NCI-H2171 (cell line): ENCODE results near the gene FKBP14.
A peak's percentile ranks its signal among the peaks of the same experiment; 100 is the strongest.

Experiments
- DNase-seq: peaks from one replicate; lab custom pipeline; 2025; lab: John Stamatoyannopoulos, UW

Gene FKBP14

GRCh38 chr7:30026229-30027064, at the start of gene FKBP14:
FKBP14 (minus strand) TSS chr7:30026702; CDS start chr7:30026508, 194 bp downstream.
- DNase-seq, result peak; percentile 97

GRCh38 chr7:30074422-30075030, 48.0 kb upstream of the FKBP14 start:
- peak; percentile 30 for DNase-seq

- DNase-seq, result no peak
Measured at GRCh38 chr7:30072735-30073134, 46.2 kb upstream of the FKBP14 start.

GRCh38 chr7:30070052-30070451, 43.5 kb upstream of the FKBP14 start:
- no peak for DNase-seq

- DNase-seq, result no peak
Measured at GRCh38 chr7:30069096-30069867, 42.8 kb upstream of the FKBP14 start.

GRCh38 chr7:30068117-30068516, 41.6 kb upstream of the FKBP14 start:
- no peak for DNase-seq

GRCh38 chr7:30066687-30067086, 40.2 kb upstream of the FKBP14 start:
- no peak for DNase-seq

GRCh38 chr7:30065746-30066145, 39.2 kb upstream of the FKBP14 start:
- no peak for DNase-seq

GRCh38 chr7:30062587-30062986, 36.1 kb upstream of the FKBP14 start:
- DNase-seq, result peak; percentile 6

GRCh38 chr7:30061786-30062185, 35.3 kb upstream of the FKBP14 start:
- peak; percentile 5 for DNase-seq

- DNase-seq, result no peak
Measured at GRCh38 chr7:30057741-30058140, 31.2 kb upstream of the FKBP14 start.

- DNase-seq, result no peak
Measured at GRCh38 chr7:30053068-30053467, 26.6 kb upstream of the FKBP14 start.

- no peak for DNase-seq
Measured at GRCh38 chr7:30049173-30049572, 22.7 kb upstream of the FKBP14 start.

GRCh38 chr7:30048582-30048981, 22.1 kb upstream of the FKBP14 start:
- DNase-seq, result no peak

GRCh38 chr7:30047124-30047523, 20.6 kb upstream of the FKBP14 start:
- no peak for DNase-seq

GRCh38 chr7:30046127-30046770, 19.7 kb upstream of the FKBP14 start:
- no peak for DNase-seq

GRCh38 chr7:30041526-30042269, 15.2 kb upstream of the FKBP14 start:
- no peak for DNase-seq

- DNase-seq, result no peak
Measured at GRCh38 chr7:30040938-30041337, 14.4 kb upstream of the FKBP14 start.

GRCh38 chr7:30038196-30038980, 11.9 kb upstream of the FKBP14 start:
- no peak for DNase-seq

GRCh38 chr7:30036220-30036619, 9.7 kb upstream of the FKBP14 start:
- DNase-seq, result no peak

GRCh38 chr7:30034501-30034900, 8.0 kb upstream of the FKBP14 start:
- no peak for DNase-seq
